NB4 (cell line): ENCODE results near the gene CCDC138.

Experiments used
- DNase-seq: peaks from one replicate; pipeline ENCODE4 v3.0.0; 2010; ENCODE audit warnings: low read depth
- H3K4me3 ChIP-seq: one replicate; pipeline ENCODE4 v1.5.1; 2011; ENCODE audit warnings: mild to moderate bottlenecking, low read depth, low read length, moderate library complexity
- MYC ChIP-seq: IDR thresholded peaks from 2 replicates; pipeline ENCODE4 v1.6.1; 2011; ENCODE audit warnings: low read depth, low read length
- POLR2A ChIP-seq: IDR thresholded peaks from 2 replicates; pipeline ENCODE4 v1.6.1; 2011; ENCODE audit warnings: mild to moderate bottlenecking; ENCODE audit not compliant: insufficient read length; ENCODE audit errors: extremely low read depth
- TF ChIP-seq, protein P1 (sequence below): IDR thresholded peaks from 2 replicates; pipeline ENCODE4 v1.6.1; 2011; ENCODE audit warnings: low read depth, low read length
- TF ChIP-seq, protein P2 (sequence below): IDR thresholded peaks from one replicate; pipeline ENCODE4 v1.5.1; 2012; ENCODE audit warnings: low read depth, low read length

The CCDC138 gene

DNA sequence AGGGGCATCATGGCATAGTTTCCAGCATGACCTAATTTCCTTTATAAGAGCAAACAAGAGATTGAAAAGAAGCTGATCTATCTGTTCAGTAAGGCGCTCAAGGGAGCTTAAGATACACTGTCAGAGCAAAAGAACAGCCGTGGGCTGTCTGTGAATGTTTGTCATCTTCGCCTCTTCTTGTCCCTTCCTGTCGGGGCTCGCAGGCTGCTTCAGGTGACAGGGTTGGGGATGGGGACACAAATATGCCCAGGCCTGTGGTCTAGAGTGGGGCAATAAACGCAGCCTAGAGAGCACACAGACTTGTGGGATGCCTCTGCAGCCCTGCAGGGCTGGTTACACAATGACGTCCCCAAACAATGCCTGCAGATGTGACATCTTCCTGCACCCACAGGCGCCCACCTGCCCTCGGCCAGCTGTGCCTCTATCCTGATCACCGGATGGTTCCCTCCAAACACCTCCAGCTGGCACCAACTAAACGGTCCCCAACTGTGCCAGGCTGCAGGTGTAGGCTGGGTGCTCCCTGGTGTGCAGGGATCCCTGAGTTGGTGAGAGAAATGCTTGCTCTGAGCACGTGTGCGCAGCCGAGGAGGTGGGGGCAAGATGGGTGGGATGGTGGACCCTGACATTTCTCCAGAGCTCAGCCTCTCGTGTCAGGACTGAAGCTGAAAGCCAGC lies 129.7 kb downstream of the CCDC138 start:
- no peak overlapping the region for H3K4me3 ChIP-seq
- TF ChIP-seq POLR2A: no peak
- TF ChIP-seq MYC: no peak
- TF ChIP-seq, protein P1, sequence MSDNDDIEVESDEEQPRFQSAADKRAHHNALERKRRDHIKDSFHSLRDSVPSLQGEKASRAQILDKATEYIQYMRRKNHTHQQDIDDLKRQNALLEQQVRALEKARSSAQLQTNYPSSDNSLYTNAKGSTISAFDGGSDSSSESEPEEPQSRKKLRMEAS: no peak
- TF ChIP-seq, protein P2, sequence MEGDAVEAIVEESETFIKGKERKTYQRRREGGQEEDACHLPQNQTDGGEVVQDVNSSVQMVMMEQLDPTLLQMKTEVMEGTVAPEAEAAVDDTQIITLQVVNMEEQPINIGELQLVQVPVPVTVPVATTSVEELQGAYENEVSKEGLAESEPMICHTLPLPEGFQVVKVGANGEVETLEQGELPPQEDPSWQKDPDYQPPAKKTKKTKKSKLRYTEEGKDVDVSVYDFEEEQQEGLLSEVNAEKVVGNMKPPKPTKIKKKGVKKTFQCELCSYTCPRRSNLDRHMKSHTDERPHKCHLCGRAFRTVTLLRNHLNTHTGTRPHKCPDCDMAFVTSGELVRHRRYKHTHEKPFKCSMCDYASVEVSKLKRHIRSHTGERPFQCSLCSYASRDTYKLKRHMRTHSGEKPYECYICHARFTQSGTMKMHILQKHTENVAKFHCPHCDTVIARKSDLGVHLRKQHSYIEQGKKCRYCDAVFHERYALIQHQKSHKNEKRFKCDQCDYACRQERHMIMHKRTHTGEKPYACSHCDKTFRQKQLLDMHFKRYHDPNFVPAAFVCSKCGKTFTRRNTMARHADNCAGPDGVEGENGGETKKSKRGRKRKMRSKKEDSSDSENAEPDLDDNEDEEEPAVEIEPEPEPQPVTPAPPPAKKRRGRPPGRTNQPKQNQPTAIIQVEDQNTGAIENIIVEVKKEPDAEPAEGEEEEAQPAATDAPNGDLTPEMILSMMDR: no peak
- DNase-seq: peak; percentile 38

DNA sequence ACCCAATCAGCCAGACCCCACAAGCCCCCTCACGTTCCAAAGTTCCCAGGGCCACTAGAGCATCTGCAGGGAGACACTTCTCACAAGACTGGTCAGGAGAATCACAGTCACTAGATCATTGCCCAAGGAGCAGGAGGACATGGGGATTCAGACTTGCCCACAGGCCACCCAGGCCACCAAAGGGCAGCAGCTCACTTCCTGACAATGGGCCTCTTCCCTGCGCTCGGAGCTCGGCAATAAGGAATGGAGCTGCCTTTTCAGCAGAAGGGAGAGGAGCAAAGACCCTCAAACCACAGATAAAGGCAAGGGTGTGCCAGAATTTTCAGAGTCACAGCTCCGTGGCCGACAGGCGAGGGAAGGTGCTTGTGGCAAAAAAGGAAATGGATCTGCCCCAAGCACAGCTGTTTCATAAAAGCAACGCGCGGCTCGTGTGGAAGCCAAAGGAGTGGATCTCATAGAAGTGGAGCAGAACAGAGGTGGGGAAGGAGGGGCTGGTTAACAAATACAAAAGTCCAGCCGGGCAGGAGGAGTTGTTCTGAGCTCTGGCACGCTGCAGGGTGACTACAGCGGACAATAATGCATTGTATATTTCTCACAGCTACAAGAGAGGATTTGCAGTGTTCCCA lies 130.3 kb downstream of the CCDC138 start:
- TF ChIP-seq, protein P2: no peak
- DNase-seq: peak; percentile 25
- H3K4me3 ChIP-seq: no peak overlapping the region

DNA sequence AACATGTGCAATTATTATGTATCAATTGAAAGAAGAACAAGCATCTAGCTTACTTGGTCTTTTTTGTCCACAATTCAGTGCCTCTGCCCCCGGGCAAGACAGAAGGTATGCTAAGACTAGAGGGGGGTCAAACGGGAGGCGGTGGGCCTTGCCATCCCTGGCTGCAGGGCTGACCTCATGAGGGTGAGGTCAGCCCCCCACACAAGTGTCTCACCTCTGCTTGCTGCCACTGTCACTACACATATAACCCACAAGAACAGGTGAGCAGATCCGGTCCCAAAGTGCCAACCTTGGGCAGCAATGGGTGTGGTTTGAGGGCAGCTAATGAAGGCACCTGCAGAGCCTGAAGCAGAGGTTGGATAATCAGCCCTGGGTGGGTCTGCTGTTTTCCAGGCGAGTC lies 131.0 kb downstream of the CCDC138 start:
- DNase-seq: no peak
- TF ChIP-seq MYC (no peak), POLR2A (no peak)
- TF ChIP-seq, protein P1: no peak
- TF ChIP-seq, protein P2: no peak
- no peak overlapping the region for H3K4me3 ChIP-seq

DNA sequence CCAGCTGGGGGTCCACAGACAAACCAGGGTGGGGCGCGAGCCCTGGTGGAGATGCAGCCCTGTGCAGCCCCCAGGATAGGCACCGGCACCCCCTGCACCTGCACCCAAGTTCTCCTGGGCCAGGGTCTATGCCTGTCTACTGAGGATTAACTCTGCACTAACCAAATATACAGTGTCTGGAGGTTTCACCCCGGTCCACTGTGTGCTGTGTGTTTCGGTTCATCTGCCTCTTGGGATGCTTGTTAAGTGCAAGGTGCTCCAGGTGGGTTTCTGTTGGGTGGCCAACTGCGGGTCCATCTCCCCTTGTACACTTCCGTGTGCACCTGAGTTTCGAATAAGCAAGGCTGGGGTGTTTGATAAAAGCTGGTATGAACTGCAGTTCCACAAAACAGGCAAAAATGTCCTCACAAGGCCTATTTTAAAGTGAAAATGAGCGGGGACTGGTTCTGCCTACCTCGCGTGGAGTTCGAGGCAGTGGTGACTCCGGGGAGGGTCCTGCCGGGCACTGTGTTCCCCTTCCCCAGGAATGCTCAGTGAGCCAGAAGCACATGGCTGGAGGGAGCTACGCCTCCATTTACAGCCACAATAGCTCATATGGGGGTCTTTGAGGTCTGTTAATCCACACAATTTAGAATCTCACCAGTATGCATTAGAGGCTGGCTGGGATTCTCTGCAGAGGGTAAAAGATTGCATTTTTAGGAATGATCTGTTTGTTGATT lies 131.7 kb downstream of the CCDC138 start:
- H3K4me3 ChIP-seq: no peak overlapping the region
- TF ChIP-seq, protein P1: no peak
- no peak for TF ChIP-seq POLR2A
- no peak for DNase-seq

DNA sequence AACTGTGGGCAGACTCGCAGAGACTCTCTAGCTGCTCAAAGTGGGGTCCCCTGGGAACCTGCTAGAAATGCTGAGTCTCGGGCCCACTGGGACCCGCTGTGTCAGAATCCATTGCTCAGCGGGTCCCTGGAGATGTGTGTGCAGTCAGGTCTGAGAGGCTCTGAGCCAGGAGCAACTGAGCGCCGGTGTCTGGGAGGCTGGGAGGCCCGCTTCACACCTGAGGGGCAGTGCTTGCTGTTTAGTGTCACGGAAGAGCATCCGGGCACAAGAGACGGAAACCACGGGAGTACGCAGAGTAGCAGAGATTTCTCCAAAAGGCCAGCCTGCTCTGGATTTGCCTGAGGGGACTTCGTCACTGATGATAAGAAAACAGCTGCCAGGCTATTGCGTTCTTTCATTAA lies 132.4 kb downstream of the CCDC138 start:
- TF ChIP-seq, protein P1: no peak
- TF ChIP-seq POLR2A: no peak
- no peak for TF ChIP-seq MYC
- TF ChIP-seq, protein P2: no peak
- DNase-seq: no peak
- no peak overlapping the region for H3K4me3 ChIP-seq

DNA sequence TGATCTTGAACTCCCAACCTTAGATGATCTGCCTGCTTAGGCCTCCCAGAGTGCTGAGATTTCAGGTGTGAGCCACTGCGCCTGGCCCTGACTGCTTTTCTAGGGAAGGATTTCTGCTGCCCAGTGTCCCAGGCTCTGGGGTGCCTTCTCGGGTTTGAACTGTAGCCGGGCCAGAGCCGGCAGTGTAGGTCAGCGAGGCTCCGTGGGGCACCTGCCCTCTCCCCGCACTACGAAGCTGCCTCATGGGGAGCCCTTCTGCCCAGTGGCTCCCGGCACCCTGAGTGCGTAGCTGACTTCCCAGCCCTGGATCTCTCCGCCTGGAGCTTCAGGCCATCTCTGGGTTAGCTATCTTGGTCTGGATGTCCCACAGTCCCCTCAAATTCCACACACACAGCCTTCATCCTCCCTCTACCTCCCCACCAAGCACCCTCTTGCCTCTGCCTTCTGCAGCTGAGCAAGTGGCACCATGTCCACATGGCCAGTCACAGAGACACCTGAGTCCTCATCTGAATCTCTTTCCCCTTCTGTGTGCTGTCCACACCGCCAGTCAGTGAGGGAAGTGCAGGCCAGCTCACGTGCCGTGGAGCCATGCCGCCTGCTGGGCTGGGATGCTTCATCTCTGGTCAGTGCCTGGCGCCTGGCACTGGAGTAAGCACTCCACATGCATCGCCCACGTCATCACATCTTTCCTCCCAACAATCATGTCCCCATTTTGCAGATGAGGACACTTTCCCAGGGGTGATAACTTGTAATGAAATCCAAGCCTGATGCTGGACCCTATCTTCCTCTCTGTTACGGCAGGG lies 133.2 kb downstream of the CCDC138 start:
- H3K4me3 ChIP-seq: no peak overlapping the region
- TF ChIP-seq, protein P1: no peak
- TF ChIP-seq, protein P2: no peak
- no peak for TF ChIP-seq POLR2A
- TF ChIP-seq MYC: no peak
- DNase-seq: no peak
